ENCODE measurements around the gene RPLP1.

DNA sequence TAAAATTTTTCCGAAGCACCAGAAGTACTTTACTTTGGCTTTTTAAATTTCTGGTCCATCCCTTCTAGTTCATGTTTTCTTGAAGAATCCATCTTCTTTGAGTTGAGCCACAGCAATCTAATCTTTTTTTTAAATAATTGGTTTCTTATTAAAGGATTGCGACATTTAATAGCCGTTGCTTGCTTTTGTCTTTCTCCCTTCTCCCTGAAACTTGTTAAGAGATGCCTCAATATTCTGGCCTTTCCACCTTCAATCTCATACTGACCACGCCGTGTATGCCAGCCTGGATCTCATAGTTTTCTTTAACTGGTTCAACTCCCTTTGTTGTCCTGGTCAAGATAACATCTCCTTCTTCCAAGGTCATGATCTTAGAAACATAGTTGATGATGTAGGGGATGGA, 18.4 kb upstream of the RPLP1 start:
- TF ChIP-seq, protein P1, sequence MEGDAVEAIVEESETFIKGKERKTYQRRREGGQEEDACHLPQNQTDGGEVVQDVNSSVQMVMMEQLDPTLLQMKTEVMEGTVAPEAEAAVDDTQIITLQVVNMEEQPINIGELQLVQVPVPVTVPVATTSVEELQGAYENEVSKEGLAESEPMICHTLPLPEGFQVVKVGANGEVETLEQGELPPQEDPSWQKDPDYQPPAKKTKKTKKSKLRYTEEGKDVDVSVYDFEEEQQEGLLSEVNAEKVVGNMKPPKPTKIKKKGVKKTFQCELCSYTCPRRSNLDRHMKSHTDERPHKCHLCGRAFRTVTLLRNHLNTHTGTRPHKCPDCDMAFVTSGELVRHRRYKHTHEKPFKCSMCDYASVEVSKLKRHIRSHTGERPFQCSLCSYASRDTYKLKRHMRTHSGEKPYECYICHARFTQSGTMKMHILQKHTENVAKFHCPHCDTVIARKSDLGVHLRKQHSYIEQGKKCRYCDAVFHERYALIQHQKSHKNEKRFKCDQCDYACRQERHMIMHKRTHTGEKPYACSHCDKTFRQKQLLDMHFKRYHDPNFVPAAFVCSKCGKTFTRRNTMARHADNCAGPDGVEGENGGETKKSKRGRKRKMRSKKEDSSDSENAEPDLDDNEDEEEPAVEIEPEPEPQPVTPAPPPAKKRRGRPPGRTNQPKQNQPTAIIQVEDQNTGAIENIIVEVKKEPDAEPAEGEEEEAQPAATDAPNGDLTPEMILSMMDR (tag by site-specific recombination; IDR thresholded peaks at IDR 0.05), result no peak
- no peak for TF ChIP-seq EGR2 (tag by site-specific recombination; IDR thresholded peaks at IDR 0.05; ENCODE audit: low read depth)
- no peak for TF ChIP-seq ZNF768 (tag by site-specific recombination; IDR thresholded peaks at IDR 0.05)
- TF ChIP-seq, protein P2, sequence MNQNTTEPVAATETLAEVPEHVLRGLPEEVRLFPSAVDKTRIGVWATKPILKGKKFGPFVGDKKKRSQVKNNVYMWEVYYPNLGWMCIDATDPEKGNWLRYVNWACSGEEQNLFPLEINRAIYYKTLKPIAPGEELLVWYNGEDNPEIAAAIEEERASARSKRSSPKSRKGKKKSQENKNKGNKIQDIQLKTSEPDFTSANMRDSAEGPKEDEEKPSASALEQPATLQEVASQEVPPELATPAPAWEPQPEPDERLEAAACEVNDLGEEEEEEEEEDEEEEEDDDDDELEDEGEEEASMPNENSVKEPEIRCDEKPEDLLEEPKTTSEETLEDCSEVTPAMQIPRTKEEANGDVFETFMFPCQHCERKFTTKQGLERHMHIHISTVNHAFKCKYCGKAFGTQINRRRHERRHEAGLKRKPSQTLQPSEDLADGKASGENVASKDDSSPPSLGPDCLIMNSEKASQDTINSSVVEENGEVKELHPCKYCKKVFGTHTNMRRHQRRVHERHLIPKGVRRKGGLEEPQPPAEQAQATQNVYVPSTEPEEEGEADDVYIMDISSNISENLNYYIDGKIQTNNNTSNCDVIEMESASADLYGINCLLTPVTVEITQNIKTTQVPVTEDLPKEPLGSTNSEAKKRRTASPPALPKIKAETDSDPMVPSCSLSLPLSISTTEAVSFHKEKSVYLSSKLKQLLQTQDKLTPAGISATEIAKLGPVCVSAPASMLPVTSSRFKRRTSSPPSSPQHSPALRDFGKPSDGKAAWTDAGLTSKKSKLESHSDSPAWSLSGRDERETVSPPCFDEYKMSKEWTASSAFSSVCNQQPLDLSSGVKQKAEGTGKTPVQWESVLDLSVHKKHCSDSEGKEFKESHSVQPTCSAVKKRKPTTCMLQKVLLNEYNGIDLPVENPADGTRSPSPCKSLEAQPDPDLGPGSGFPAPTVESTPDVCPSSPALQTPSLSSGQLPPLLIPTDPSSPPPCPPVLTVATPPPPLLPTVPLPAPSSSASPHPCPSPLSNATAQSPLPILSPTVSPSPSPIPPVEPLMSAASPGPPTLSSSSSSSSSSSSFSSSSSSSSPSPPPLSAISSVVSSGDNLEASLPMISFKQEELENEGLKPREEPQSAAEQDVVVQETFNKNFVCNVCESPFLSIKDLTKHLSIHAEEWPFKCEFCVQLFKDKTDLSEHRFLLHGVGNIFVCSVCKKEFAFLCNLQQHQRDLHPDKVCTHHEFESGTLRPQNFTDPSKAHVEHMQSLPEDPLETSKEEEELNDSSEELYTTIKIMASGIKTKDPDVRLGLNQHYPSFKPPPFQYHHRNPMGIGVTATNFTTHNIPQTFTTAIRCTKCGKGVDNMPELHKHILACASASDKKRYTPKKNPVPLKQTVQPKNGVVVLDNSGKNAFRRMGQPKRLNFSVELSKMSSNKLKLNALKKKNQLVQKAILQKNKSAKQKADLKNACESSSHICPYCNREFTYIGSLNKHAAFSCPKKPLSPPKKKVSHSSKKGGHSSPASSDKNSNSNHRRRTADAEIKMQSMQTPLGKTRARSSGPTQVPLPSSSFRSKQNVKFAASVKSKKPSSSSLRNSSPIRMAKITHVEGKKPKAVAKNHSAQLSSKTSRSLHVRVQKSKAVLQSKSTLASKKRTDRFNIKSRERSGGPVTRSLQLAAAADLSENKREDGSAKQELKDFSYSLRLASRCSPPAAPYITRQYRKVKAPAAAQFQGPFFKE (tag by site-specific recombination; IDR thresholded peaks at IDR 0.05; ENCODE audit: borderline replicate concordance), result no peak
- TF ChIP-seq KLF16 (tag by site-specific recombination; IDR thresholded peaks at IDR 0.05), result no peak
- TF ChIP-seq REST (tag by site-specific recombination; IDR thresholded peaks at IDR 0.05), result no peak
- TF ChIP-seq ZNF211 (tag by site-specific recombination; IDR thresholded peaks at IDR 0.05; ENCODE audit: low read depth), result no peak
- no peak for TF ChIP-seq ZSCAN4 (tag by site-specific recombination; IDR thresholded peaks at IDR 0.05)
- no peak for TF ChIP-seq ZNF174 (tag by site-specific recombination; IDR thresholded peaks at IDR 0.05)
- no peak for TF ChIP-seq MEIS1 (CRISPR knock-in tag; IDR thresholded peaks at IDR 0.05; ENCODE audit: borderline replicate concordance)
- TF ChIP-seq ZNF555 (tag by site-specific recombination; conservative IDR thresholded peaks at IDR 0.05), result no peak
- no peak for TF ChIP-seq ZBTB1 (tag by site-specific recombination; IDR thresholded peaks at IDR 0.05)
- TF ChIP-seq HIC1 (tag by site-specific recombination; IDR thresholded peaks at IDR 0.05), result no peak
- TF ChIP-seq ZNF2 (tag by site-specific recombination; IDR thresholded peaks at IDR 0.05), result no peak

All from HEK293 (cell line).